HepG2 (cell line): Measurements from ENCODE around the gene CMYA5. TPM values are rescaled to one million over a fixed set of nuclear protein-coding genes. Genes with fewer than 3 reads are reported as not detected.

ENCODE experiments used
- ARNT ChIP-seq: fragments of 450-650 bp; IDR thresholded peaks from 2 replicates; pipeline ENCODE4 v1.6.1; 2017
- DMAP1 ChIP-seq: IDR thresholded peaks from 2 replicates; pipeline ENCODE4 v1.6.1; 2016
- HHEX ChIP-seq: IDR thresholded peaks from 2 replicates; pipeline ENCODE4 v1.6.1; 2016; ENCODE audit warnings: control low read depth
- IKZF1 ChIP-seq: fragments of 450-650 bp; IDR thresholded peaks from 2 replicates; pipeline ENCODE4 v1.7.1; 2016
- JUND ChIP-seq: sonication (generic); formaldehyde crosslinking; IDR thresholded peaks from 2 replicates; pipeline ENCODE4 v1.8.0; 2022; ENCODE audit warnings: mild to moderate bottlenecking, missing genetic modification reagents
- KAT8 ChIP-seq: IDR thresholded peaks from 2 replicates; pipeline ENCODE4 v1.6.1; 2016; ENCODE audit warnings: missing genetic modification reagents, missing compliant biosample characterization
- KDM3A ChIP-seq: IDR thresholded peaks from 2 replicates; pipeline ENCODE4 v1.6.1; 2018; ENCODE audit warnings: low read depth, missing compliant biosample characterization
- NCOA5 ChIP-seq: sonication (generic); formaldehyde crosslinking; IDR thresholded peaks from 2 replicates; pipeline ENCODE4 v1.4.0; 2020; ENCODE audit warnings: missing genetic modification reagents
- RFXANK ChIP-seq: IDR thresholded peaks from 2 replicates; pipeline ENCODE4 v1.6.1; 2016
- SALL2 ChIP-seq: sonication (generic); formaldehyde crosslinking; IDR thresholded peaks from 2 replicates; pipeline ENCODE4 v1.8.1; 2023; ENCODE audit warnings: mild to moderate bottlenecking, missing genetic modification reagents, inconsistent platforms
- STAT5B ChIP-seq: sonication (generic); formaldehyde crosslinking; IDR thresholded peaks from 2 replicates; pipeline ENCODE4 v1.4.0; 2020; ENCODE audit warnings: missing genetic modification reagents
- WIZ ChIP-seq: sonication (generic); formaldehyde crosslinking; IDR thresholded peaks from 2 replicates; pipeline ENCODE4 v1.5.1; 2020; ENCODE audit warnings: mild to moderate bottlenecking, missing genetic modification reagents
- ZNF564 ChIP-seq: sonication (generic); formaldehyde crosslinking; IDR thresholded peaks from 2 replicates; pipeline ENCODE4 v1.8.1; 2023; ENCODE audit warnings: mild to moderate bottlenecking, missing genetic modification reagents
- ZNF616 ChIP-seq: sonication (generic); formaldehyde crosslinking; IDR thresholded peaks from 2 replicates; pipeline ENCODE4 v1.5.0; 2020; ENCODE audit warnings: low read depth, mild to moderate bottlenecking, missing genetic modification reagents
- ZNF652 ChIP-seq: IDR thresholded peaks from 2 replicates; pipeline ENCODE4 v1.6.1; 2016; ENCODE audit warnings: low read depth, borderline replicate concordance
- ZZZ3 ChIP-seq: sonication (generic); formaldehyde crosslinking; IDR thresholded peaks from 2 replicates; pipeline ENCODE4 v1.4.0; 2020; ENCODE audit warnings: missing genetic modification reagents, mild to moderate bottlenecking, borderline replicate concordance
- polyA plus RNA-seq, 8 experiments: library from polyadenylated mRNA; depleted of rRNA in 3 of 8; stranded (reverse) in 7 of 8; unstranded in 1 of 8; fragments of >200 nt; fragmentation: Illumina TruSeq in 4 of 8; extraction: Trizol in 4 of 8; gene quantifications; 2 replicates each; pipeline versions ENCODE4 v1.2.1 to v1.2.3, GENCODE V29; 2011 to 2016; ENCODE audit warnings: low read depth in 4 of 8, missing spikeins in 1 of 8, mixed read lengths in 1 of 8; ENCODE audit not compliant: insufficient read depth in 1 of 8
- total RNA-seq, 5 experiments: library from RNA; depleted of rRNA; stranded (reverse); fragments of >200 nt; fragmentation: Illumina TruSeq; extraction: Trizol; gene quantifications; 2 replicates each; pipeline ENCODE4 v1.2.3, GENCODE V29; 2016; ENCODE audit warnings: low read depth in 1 of 5
- TF ChIP-seq, protein P1 (sequence below): sonication (generic); formaldehyde crosslinking; IDR thresholded peaks from 2 replicates; pipeline ENCODE4 v1.9.0; 2021; ENCODE audit warnings: missing genetic modification reagents, borderline replicate concordance
- TF ChIP-seq, protein P2 (sequence below): sonication (generic); formaldehyde crosslinking; IDR thresholded peaks from 2 replicates; pipeline ENCODE4 v1.4.0; 2020; ENCODE audit warnings: missing genetic modification reagents
- TF ChIP-seq, protein P3 (sequence below): sonication (generic); formaldehyde crosslinking; IDR thresholded peaks from 2 replicates; pipeline ENCODE4 v1.8.0; 2022; ENCODE audit warnings: missing genetic modification reagents, mild to moderate bottlenecking, borderline replicate concordance
- TF ChIP-seq, protein P4 (sequence below): sonication (generic); formaldehyde crosslinking; conservative IDR thresholded peaks from 2 replicates; pipeline ENCODE4 v1.4.0; 2020; ENCODE audit warnings: missing genetic modification reagents
- TF ChIP-seq, protein P5 (sequence below): sonication (generic); formaldehyde crosslinking; conservative IDR thresholded peaks from 2 replicates; pipeline ENCODE4 v1.4.0; 2020; ENCODE audit warnings: mild to moderate bottlenecking, missing genetic modification reagents, moderate library complexity
- TF ChIP-seq, protein P6 (sequence below): sonication (generic); formaldehyde crosslinking; IDR thresholded peaks from 2 replicates; pipeline ENCODE4 v1.5.0; 2020; ENCODE audit warnings: missing genetic modification reagents, mild to moderate bottlenecking, borderline replicate concordance

CMYA5 gene
- total and polyA plus RNA-seq, 2 of the 13 experiments (the other 11 are each of a cell fraction or from before 2014, with no cell fraction given), result 0.13 to 0.51 TPM

DNA sequence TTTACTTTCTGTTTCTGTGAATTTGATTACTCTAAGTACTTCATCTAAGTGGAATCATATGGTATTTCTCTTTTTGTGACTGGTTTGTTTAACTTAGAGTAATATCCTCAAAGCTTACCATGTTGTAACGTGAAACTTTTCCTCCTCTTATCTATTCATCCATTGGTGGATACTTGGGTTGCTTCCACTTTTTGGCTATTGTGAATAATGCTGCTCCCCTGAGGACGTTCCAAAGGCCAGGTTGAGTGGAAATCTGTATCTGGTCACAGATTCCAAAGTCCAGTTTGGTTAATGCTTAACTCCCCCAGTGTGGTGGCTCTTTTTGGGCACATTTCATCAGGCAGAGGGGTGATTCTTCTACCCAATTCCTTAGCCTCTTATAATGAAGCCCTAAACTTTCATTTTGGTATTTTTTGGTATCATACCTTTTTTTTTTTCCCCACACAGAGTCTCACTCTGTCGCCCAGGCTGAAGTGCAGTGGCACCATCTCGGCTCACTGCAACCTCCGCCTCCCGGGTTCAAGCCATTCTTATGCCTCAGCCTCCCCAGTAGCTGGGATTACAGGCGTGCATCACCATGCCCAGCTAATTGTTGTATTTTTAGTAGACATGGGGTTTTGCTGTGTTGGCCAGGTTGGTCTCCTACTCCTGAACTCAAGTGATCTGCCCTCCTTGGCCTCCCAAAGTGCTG lies 65.4 kb downstream of the CMYA5 start (continued):
- no peak for TF ChIP-seq STAT5B (CRISPR knock-in tag)
- TF ChIP-seq RFXANK (CRISPR knock-in tag), result no peak
- TF ChIP-seq SALL2, result no peak
- peak; percentile 46; the same call in 1 of the 2 replicates for TF ChIP-seq WIZ (CRISPR knock-in tag)
- TF ChIP-seq KDM3A (CRISPR knock-in tag), result no peak
- no peak for TF ChIP-seq ZNF616 (CRISPR knock-in tag)
- no peak for TF ChIP-seq HHEX (CRISPR knock-in tag)
- TF ChIP-seq, protein P1, sequence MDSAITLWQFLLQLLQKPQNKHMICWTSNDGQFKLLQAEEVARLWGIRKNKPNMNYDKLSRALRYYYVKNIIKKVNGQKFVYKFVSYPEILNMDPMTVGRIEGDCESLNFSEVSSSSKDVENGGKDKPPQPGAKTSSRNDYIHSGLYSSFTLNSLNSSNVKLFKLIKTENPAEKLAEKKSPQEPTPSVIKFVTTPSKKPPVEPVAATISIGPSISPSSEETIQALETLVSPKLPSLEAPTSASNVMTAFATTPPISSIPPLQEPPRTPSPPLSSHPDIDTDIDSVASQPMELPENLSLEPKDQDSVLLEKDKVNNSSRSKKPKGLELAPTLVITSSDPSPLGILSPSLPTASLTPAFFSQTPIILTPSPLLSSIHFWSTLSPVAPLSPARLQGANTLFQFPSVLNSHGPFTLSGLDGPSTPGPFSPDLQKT (CRISPR knock-in tag), result no peak
- no peak for TF ChIP-seq ARNT
- TF ChIP-seq ZZZ3 (CRISPR knock-in tag), result no peak
- TF ChIP-seq, protein P2, sequence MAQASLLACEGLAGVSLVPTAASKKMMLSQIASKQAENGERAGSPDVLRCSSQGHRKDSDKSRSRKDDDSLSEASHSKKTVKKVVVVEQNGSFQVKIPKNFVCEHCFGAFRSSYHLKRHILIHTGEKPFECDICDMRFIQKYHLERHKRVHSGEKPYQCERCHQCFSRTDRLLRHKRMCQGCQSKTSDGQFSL (CRISPR knock-in tag), result no peak
- TF ChIP-seq ZNF564, result no peak
- no peak for TF ChIP-seq DMAP1 (CRISPR knock-in tag)
- TF ChIP-seq IKZF1, result no peak
- TF ChIP-seq, protein P3, sequence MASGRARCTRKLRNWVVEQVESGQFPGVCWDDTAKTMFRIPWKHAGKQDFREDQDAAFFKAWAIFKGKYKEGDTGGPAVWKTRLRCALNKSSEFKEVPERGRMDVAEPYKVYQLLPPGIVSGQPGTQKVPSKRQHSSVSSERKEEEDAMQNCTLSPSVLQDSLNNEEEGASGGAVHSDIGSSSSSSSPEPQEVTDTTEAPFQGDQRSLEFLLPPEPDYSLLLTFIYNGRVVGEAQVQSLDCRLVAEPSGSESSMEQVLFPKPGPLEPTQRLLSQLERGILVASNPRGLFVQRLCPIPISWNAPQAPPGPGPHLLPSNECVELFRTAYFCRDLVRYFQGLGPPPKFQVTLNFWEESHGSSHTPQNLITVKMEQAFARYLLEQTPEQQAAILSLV (CRISPR knock-in tag), result no peak
- no peak for TF ChIP-seq NCOA5 (CRISPR knock-in tag)
- no peak for TF ChIP-seq ZNF652 (CRISPR knock-in tag)
- no peak for TF ChIP-seq JUND
- peak; percentile 48 for TF ChIP-seq KAT8 (CRISPR knock-in tag)
- TF ChIP-seq, protein P4, sequence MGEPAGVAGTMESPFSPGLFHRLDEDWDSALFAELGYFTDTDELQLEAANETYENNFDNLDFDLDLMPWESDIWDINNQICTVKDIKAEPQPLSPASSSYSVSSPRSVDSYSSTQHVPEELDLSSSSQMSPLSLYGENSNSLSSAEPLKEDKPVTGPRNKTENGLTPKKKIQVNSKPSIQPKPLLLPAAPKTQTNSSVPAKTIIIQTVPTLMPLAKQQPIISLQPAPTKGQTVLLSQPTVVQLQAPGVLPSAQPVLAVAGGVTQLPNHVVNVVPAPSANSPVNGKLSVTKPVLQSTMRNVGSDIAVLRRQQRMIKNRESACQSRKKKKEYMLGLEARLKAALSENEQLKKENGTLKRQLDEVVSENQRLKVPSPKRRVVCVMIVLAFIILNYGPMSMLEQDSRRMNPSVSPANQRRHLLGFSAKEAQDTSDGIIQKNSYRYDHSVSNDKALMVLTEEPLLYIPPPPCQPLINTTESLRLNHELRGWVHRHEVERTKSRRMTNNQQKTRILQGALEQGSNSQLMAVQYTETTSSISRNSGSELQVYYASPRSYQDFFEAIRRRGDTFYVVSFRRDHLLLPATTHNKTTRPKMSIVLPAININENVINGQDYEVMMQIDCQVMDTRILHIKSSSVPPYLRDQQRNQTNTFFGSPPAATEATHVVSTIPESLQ, result no peak
- TF ChIP-seq, protein P5, sequence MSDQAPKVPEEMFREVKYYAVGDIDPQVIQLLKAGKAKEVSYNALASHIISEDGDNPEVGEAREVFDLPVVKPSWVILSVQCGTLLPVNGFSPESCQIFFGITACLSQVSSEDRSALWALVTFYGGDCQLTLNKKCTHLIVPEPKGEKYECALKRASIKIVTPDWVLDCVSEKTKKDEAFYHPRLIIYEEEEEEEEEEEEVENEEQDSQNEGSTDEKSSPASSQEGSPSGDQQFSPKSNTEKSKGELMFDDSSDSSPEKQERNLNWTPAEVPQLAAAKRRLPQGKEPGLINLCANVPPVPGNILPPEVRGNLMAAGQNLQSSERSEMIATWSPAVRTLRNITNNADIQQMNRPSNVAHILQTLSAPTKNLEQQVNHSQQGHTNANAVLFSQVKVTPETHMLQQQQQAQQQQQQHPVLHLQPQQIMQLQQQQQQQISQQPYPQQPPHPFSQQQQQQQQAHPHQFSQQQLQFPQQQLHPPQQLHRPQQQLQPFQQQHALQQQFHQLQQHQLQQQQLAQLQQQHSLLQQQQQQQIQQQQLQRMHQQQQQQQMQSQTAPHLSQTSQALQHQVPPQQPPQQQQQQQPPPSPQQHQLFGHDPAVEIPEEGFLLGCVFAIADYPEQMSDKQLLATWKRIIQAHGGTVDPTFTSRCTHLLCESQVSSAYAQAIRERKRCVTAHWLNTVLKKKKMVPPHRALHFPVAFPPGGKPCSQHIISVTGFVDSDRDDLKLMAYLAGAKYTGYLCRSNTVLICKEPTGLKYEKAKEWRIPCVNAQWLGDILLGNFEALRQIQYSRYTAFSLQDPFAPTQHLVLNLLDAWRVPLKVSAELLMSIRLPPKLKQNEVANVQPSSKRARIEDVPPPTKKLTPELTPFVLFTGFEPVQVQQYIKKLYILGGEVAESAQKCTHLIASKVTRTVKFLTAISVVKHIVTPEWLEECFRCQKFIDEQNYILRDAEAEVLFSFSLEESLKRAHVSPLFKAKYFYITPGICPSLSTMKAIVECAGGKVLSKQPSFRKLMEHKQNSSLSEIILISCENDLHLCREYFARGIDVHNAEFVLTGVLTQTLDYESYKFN, result peak; percentile 98
- TF ChIP-seq, protein P6, sequence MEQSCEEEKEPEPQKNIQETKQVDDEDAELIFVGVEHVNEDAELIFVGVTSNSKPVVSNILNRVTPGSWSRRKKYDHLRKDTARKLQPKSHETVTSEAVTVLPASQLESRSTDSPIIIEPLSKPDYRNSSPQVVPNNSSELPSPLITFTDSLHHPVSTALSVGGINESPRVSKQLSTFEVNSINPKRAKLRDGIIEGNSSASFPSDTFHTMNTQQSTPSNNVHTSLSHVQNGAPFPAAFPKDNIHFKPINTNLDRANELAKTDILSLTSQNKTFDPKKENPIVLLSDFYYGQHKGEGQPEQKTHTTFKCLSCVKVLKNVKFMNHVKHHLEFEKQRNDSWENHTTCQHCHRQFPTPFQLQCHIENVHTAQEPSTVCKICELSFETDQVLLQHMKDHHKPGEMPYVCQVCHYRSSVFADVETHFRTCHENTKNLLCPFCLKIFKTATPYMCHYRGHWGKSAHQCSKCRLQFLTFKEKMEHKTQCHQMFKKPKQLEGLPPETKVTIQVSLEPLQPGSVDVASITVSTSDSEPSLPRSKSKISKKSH (CRISPR knock-in tag), result no peak
